Stomach (tissue), 4 donors: ENCODE data around the gene POLG2.

Experiments
- CTCF ChIP-seq, 7 experiments: fragments of 450-650 bp in 4 of 7; fragments of 200-600 bp in 3 of 7; sonication (generic) in 3 of 7; IDR thresholded peaks; one replicate each; pipeline ENCODE4 v1.5.1; 2016 to 2019; ENCODE audit warnings: antibody characterized with exemption in 7 of 7, control low read depth in 2 of 7, mild to moderate bottlenecking in 1 of 7
- POLR2A ChIP-seq, 4 donors: fragments of 450-650 bp; IDR thresholded peaks; one replicate each; pipeline ENCODE4 v1.6.1; 2016; ENCODE audit warnings: antibody characterized with exemption in 4 of 4, control low read depth in 2 of 4, mild to moderate bottlenecking in 1 of 4, moderate library complexity in 1 of 4

GRCh38 chr17:64496786-64497564 is at the start of gene POLG2:
- peak in 5 of 7 experiments; percentile 15 to 49 (median 28) for TF ChIP-seq CTCF (IDR thresholded peaks at IDR 0.05)
- TF ChIP-seq POLR2A (IDR thresholded peaks at IDR 0.05): peak in 1 of 4 donors; percentile 6
